Activated CD8-positive, alpha-beta T cell treated with anti-CD3 and anti-CD28 coated beads, Interleukin-2, amount 10 ng/mL, durations not matched to agents 7 days and 5 days (primary cell): ENCODE results near the gene CHTF18. TPM values are rescaled to one million over a fixed set of nuclear protein-coding genes. Genes with fewer than 3 reads are reported as not detected.
"Not testable (repeated sequence)": the region's sequence is repeated elsewhere in the genome, so short reads cannot be mapped to it uniquely, and the experiment has no call there.

ENCODE experiments used
- ATAC-seq: fragments of 150-1000 bp; cut with Tn5 transposase; one replicate; pipeline ENCODE4 v1.10.0; 2021; ENCODE audit warnings: moderate library complexity
- CTCF ChIA-PET: fragments of 350-600 bp; sonication (Branson Sonifier 250); formaldehyde crosslinking; loops from one replicate; lab custom pipeline; 2021; ENCODE audit warnings: antibody characterized with exemption; lab: Charles Lee
- POLR2A ChIA-PET: fragments of 350-600 bp; sonication (Branson Sonifier 250); formaldehyde crosslinking; loops from one replicate; lab custom pipeline; 2021; ENCODE audit warnings: antibody characterized with exemption; lab: Charles Lee
- DNase-seq: peaks from one replicate; pipeline ENCODE4 v3.0.0-alpha.2; 2020
- H3K27ac Mint-ChIP-seq: one replicate; pipeline ENCODE4 v1.8.0; 2021; ENCODE audit warnings: mild to moderate bottlenecking, mixed read lengths
- H3K27me3 Mint-ChIP-seq: one replicate; pipeline ENCODE4 v1.8.0; 2021; ENCODE audit warnings: low read depth, mixed read lengths
- H3K36me3 Mint-ChIP-seq: one replicate; pipeline ENCODE4 v1.8.0; 2021; ENCODE audit warnings: low read depth, mixed read lengths
- H3K4me1 Mint-ChIP-seq: one replicate; pipeline ENCODE4 v1.8.0; 2021; ENCODE audit warnings: low read depth, mixed read lengths
- H3K4me3 Mint-ChIP-seq: one replicate; pipeline ENCODE4 v1.8.0; 2021; ENCODE audit warnings: mild to moderate bottlenecking, mixed read lengths
- H3K9me3 Mint-ChIP-seq: one replicate; pipeline ENCODE4 v1.8.0; 2022; ENCODE audit warnings: mixed read lengths; ENCODE audit not compliant: insufficient read depth
- total RNA-seq, 2 experiments: library from RNA; stranded (reverse); gene quantifications; one replicate each; pipeline ENCODE4 v1.2.3, GENCODE V29; 2021

The CHTF18 gene
- total RNA-seq, 2 experiments from 2014 or later: 102 to 126 TPM

DNA sequence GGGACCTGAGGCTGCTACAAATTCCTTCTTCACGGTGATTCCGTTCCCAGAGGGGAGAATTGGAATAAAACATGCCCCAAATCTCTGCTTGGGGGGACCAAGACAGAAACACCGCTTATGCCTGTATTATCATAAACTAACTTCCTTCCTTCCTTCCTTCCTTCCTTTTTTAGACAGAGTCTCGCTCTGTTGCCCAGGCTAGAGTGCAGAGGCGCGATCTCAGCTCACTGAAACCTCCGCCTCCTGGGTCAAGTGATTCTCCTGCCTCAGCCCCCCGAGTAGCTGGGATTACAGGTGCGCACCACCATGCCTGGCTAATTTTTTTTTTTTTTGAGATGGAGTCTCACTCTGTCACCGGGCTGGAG lies 31.6 kb downstream of the CHTF18 start:
- CTCF ChIA-PET: interaction anchor here (1.2 to 1.3 kb wide), 2 partner anchors 107 to 237 kb away, joined by 3 to 4 read pairs; no protein-coding TSS in a partner anchor
- Mint-ChIP-seq H3K4me1 (peaks cover 11% of the 10 kb centered on the region), H3K27ac (peak overlapping the region; percentile 90)
- H3K27me3 Mint-ChIP-seq, H3K36me3 Mint-ChIP-seq, H3K9me3 Mint-ChIP-seq, POLR2A ChIA-PET, H3K4me3 Mint-ChIP-seq, ATAC-seq, DNase-seq: not testable (repeated sequence)

DNA sequence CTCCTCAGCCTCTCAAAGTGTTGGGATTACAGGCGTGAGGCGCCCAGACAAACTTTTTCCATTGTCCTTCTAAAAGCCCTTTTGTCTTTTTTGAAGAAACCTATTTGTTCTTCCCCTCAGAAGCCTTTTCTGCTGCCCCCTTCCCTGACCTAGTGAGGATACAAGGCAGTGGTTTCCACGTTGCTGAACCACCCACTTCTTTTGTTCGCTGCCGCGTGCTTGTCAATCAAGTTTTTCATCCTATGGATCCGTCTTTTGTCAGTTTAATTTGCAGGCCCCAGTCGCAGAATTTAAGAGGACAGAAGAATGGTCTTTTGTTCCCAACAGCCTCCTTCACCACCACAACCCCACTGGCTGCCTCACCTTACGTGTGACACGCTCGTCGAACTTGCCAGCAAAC lies 32.3 kb downstream of the CHTF18 start:
- H3K4me3 Mint-ChIP-seq: no peak overlapping the region
- H3K27ac Mint-ChIP-seq: no peak overlapping the region
- POLR2A ChIA-PET: no interaction called here
- no peaks in the 10 kb centered on the region for H3K36me3 Mint-ChIP-seq
- CTCF ChIA-PET: no interaction called here
- no peaks in the 10 kb centered on the region for H3K9me3 Mint-ChIP-seq
- no peak for DNase-seq
- H3K4me1 Mint-ChIP-seq: peaks cover 11% of the 10 kb centered on the region
- peaks cover 6% of the 10 kb centered on the region for H3K27me3 Mint-ChIP-seq
- no peak for ATAC-seq

DNA sequence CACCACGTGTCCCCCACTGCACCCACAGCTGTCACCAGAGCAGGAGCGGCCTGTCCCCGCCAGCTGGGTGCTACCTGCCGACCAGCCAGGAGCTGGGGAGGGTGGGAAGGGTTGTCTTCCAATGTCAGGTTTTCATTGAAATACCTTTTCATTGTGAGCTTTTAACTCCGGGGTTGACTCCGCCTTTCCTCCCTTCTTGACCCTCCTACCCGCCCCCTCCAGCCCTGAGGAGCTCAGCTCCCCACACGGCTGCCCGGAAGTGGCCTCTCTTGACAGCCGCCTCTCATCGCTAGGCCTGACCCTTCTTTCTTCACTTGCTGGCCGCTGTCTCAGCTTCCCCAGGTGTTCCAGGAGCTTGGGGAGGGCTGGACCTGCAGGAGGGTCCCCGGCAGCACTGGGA lies 33.3 kb downstream of the CHTF18 start:
- H3K27ac Mint-ChIP-seq: no peak overlapping the region
- POLR2A ChIA-PET: no interaction called here
- peaks cover 6% of the 10 kb centered on the region for H3K27me3 Mint-ChIP-seq
- CTCF ChIA-PET: no interaction called here
- peaks cover 11% of the 10 kb centered on the region for H3K4me1 Mint-ChIP-seq
- ATAC-seq (no peak), DNase-seq (no peak)
- H3K36me3 Mint-ChIP-seq: no peaks in the 10 kb centered on the region
- no peak overlapping the region for H3K4me3 Mint-ChIP-seq
- no peaks in the 10 kb centered on the region for H3K9me3 Mint-ChIP-seq

DNA sequence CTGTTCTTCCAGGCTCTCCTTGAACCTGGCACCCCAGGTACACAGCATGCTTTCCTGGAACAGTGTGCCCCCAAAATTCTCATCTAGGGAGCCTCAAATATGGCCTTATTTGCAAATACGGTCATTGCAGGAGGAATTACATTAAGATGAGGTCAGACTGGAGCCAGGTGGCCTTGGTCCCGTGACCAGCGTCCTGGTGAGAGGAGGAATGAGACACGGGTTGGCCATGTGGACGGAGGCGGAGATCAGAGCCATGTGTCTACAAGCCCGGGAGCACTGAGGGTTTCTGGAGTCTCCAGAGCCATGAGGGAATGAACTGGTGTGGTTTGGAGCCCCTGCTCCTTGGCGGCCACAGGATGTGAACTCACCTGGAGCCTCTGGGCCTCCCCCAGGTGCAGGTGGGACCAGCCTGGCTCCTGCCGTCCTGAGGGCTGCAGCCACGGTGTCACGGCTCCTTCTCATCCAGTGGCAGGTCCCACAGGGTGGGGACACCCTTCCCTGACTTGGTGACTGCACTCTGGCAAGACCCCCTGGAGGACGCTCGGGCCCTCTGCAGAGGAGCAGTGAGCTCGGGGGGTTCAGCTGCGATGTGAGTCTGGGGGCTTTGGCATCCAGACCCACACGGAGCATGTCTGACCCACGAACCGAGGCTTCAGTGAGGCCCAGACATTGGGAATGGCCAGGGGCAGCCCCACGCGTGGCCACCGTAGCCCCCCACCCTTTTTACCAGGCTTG lies 33.9 kb downstream of the CHTF18 start:
- no peak for ATAC-seq
- Mint-ChIP-seq H3K27me3 (peaks cover 6% of the 10 kb centered on the region), H3K4me1 (peaks cover 11% of the 10 kb centered on the region), H3K27ac (no peak overlapping the region), H3K4me3 (no peak overlapping the region), H3K9me3 (no peaks in the 10 kb centered on the region), H3K36me3 (no peaks in the 10 kb centered on the region)
- no peak for DNase-seq
- POLR2A ChIA-PET: no interaction called here
- CTCF ChIA-PET: interaction anchor here (0.8 kb wide), 1 partner anchor 8 kb away, joined by 3 read pairs; no protein-coding TSS in a partner anchor

DNA sequence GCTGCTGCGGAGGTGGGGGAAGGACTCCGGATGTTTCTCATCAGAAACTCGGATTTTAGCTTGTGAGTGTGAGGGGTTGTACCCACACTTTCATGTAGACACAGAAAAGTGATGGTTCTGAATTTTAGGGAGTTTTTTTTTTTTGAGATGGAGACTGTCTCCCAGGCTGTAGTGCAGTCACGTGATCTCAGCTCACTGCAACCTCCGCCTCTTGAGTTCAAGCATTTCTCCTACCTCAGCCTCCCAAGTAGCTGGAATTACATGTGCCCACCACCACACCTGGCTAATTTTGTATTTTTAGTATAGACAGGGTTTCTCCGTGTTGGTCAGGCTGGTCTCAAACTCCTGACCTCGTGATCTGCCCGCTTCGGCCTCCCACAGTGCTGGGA lies 34.5 kb downstream of the CHTF18 start:
- H3K36me3 Mint-ChIP-seq: no peaks in the 10 kb centered on the region
- POLR2A ChIA-PET: interaction anchor here (0.6 kb wide), 1 partner anchor 436 kb away, joined by 4 read pairs; no protein-coding TSS in a partner anchor
- CTCF ChIA-PET: interaction anchor here (0.8 kb wide), 1 partner anchor 8 kb away, joined by 3 read pairs; no protein-coding TSS in a partner anchor
- H3K27me3 Mint-ChIP-seq: peaks cover 6% of the 10 kb centered on the region
- no peaks in the 10 kb centered on the region for H3K9me3 Mint-ChIP-seq
- H3K27ac Mint-ChIP-seq: no peak overlapping the region
- DNase-seq (no peak), ATAC-seq (no peak)
- peaks cover 11% of the 10 kb centered on the region for H3K4me1 Mint-ChIP-seq
- H3K4me3 Mint-ChIP-seq: no peak overlapping the region

DNA sequence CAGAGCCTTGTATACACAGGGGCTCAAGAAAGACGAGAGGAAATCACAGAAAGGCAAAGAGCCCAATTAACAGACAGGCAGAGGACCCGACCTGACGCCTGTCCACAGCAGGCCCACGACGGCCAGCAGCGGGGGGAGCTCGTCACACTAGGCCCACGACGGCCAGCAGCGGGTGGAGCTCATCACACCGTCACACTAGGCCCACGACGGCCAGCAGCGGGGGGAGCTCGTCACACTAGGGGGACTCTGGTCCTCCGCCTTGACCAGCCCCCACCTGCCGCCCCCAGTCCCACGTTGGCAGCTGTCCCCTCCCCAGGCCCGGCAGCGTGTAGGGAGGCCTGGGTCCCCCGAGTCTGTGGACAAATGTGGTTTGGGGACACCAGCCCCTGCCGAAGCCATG lies 35.8 kb downstream of the CHTF18 start:
- CTCF ChIA-PET: no interaction called here
- POLR2A ChIA-PET: no interaction called here
- ATAC-seq: no peak

DNA sequence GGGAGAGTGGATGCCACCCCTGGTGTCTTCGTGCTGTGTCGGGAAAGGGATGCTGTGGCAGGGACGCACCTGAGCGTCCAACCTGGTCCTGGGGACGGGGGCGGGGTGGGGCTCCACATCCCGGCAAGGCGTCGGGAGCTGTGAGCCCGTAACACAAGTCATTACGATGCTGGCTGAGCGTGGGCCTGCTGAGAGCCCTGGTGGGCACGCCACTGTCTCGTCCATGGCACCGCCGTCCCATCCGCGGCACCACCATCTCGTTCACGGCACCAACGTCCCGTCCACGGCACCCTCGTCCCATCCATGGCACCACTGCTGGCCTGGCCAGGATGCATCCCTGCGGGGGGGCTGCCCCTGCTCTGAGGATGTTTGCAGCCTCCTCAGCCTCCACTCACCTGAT lies 36.2 kb downstream of the CHTF18 start:
- H3K27me3 Mint-ChIP-seq: peaks cover 5% of the 10 kb centered on the region
- no peak overlapping the region for H3K4me3 Mint-ChIP-seq
- H3K27ac Mint-ChIP-seq: no peak overlapping the region
- no peaks in the 10 kb centered on the region for H3K9me3 Mint-ChIP-seq
- H3K4me1 Mint-ChIP-seq: peaks cover 6% of the 10 kb centered on the region
- DNase-seq (no peak), ATAC-seq (no peak)
- ChIA-PET CTCF (no interaction called here), POLR2A (no interaction called here)
- no peaks in the 10 kb centered on the region for H3K36me3 Mint-ChIP-seq

More for the DNA sequence above, 35.8 kb downstream of the CHTF18 start:
- H3K27ac Mint-ChIP-seq: no peak overlapping the region
- no peak for DNase-seq
- no peak overlapping the region for H3K4me3 Mint-ChIP-seq
- peaks cover 6% of the 10 kb centered on the region for H3K27me3 Mint-ChIP-seq
- H3K9me3 Mint-ChIP-seq: no peaks in the 10 kb centered on the region
- peaks cover 10% of the 10 kb centered on the region for H3K4me1 Mint-ChIP-seq
- no peaks in the 10 kb centered on the region for H3K36me3 Mint-ChIP-seq

DNA sequence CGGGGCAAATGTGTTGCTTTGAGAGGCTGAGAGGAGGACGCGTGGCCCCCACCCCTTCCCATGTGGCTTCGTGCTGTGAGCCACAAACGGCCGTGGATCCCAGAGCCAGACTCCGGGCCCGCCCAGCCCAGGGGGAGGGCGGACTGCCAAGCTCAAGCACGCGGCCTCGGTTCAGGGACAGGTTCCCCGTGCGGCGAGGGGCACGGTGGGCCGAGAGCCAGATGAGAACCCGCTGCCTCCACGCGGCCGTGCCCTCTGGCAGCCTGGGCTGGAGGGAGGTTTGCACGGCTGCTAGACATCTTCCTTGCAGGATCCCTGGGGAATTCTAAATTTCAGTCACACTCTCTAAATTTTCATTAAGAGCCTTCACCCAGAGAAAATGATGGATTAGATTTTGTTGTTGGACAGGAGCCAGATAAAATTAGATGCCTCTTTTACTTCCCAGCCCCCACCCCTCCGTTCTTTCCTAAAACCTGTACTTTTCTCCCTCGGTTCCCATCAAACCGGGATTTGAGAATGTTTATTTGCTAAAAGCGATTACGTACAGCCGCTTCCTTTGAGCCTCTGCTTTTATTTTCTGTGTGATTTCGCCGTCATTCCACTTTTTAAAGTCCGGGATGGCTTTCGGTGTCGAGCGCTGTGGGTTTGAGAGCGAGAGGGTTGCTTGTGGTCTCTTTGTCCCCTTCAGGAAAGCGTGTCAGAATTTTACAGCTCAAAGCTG lies 37.1 kb downstream of the CHTF18 start:
- DNase-seq (no peak), ATAC-seq (no peak)
- CTCF ChIA-PET: no interaction called here
- Mint-ChIP-seq H3K4me1 (no peaks in the 10 kb centered on the region), H3K27ac (no peak overlapping the region), H3K4me3 (no peak overlapping the region), H3K9me3 (no peaks in the 10 kb centered on the region), H3K27me3 (peaks cover 4% of the 10 kb centered on the region), H3K36me3 (no peaks in the 10 kb centered on the region)
- POLR2A ChIA-PET: no interaction called here

DNA sequence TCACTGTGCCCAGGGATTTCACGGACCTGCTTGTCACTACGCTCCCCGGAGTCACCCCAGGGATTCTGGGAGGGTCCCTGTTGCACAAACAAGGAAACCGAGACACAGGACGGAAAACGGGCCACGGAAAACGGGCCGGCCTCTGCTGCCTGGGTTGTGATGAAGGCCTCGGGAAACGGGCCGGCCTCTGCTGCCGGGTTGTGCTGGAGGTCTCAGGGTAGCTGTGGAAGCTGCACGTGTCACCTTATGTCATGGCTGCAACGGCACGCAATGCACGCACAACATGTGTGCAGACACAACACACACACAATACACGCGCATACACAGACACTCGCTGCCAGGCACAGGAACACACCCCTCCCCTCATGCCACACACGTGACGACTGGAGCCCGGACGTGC lies 39.1 kb downstream of the CHTF18 start:
- no peak overlapping the region for H3K27ac Mint-ChIP-seq
- H3K9me3 Mint-ChIP-seq: no peaks in the 10 kb centered on the region
- DNase-seq (no peak), ATAC-seq (no peak)
- POLR2A ChIA-PET: no interaction called here
- H3K27me3 Mint-ChIP-seq: no peaks in the 10 kb centered on the region
- no peak overlapping the region for H3K4me3 Mint-ChIP-seq
- H3K4me1 Mint-ChIP-seq: no peaks in the 10 kb centered on the region
- CTCF ChIA-PET: no interaction called here
- no peaks in the 10 kb centered on the region for H3K36me3 Mint-ChIP-seq

DNA sequence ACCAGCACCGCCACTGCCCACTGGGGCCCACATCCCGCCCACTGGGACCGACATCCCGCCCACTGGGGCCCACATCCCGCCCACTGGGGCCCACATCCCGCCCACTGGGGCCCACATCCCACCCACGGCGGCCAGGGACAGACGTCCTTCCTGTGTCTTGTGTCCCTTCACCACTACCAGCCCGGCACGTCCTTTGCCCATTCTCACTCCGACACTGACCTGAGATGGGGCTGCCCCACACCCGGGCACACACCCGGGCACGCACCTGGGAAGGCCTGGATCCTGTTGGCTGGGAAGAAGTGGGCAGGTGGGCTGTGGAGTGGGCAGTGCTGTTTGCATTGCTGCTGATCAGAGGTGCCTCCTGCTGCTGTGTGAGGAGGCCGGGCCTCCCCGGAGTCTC lies 40.5 kb downstream of the CHTF18 start:
- no peaks in the 10 kb centered on the region for H3K36me3 Mint-ChIP-seq
- CTCF ChIA-PET: no interaction called here
- H3K4me3 Mint-ChIP-seq: no peak overlapping the region
- POLR2A ChIA-PET: no interaction called here
- no peak for DNase-seq
- no peaks in the 10 kb centered on the region for H3K27me3 Mint-ChIP-seq
- H3K27ac Mint-ChIP-seq: no peak overlapping the region
- ATAC-seq: no peak
- H3K4me1 Mint-ChIP-seq: no peaks in the 10 kb centered on the region
- H3K9me3 Mint-ChIP-seq: no peaks in the 10 kb centered on the region

DNA sequence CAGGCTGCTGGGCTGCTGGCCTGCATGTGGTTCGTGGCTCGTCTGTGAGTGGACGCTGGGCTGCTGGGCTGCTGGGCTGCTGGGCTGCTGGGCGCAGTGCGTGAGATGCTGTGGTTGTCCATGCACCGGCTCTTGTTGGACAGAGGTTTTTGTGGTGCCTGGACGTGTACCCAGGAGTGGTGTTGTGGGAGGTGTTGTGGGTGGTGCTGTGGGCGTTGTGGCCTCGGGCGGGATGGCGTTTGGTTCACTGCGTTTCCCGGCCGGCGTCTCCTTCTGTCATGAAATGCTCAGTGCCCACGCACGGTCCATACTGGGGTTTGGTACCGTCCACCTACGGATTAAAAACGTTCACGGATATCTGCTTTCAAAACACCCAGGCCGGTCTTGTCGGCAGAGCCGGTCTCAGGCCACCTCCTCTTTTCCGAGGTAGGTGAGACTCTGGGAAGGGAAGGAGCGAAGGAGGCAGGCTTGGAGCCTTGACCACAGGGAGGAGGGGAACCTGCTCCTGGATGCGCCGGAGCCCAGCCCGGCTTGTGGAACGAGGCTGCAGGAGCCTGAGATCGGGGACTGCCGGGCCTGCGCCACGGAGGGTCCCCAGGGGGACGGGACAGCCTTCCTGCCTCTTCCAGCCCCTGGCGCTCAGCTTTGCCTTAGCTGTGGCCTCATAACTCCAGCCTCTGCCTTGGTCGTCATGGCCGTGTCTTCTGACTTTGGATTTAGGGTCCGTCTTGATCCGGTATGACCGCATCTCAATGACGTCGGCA lies 41.9 kb downstream of the CHTF18 start:
- Mint-ChIP-seq H3K4me3 (no peak overlapping the region), H3K27ac (no peak overlapping the region), H3K27me3 (no peaks in the 10 kb centered on the region), H3K4me1 (no peaks in the 10 kb centered on the region), H3K9me3 (no peaks in the 10 kb centered on the region), H3K36me3 (no peaks in the 10 kb centered on the region)
- ChIA-PET POLR2A (no interaction called here), CTCF (no interaction called here)
- DNase-seq: no peak
- ATAC-seq: no peak
